ENCODE measurements around the gene PIGQ.

DNA sequence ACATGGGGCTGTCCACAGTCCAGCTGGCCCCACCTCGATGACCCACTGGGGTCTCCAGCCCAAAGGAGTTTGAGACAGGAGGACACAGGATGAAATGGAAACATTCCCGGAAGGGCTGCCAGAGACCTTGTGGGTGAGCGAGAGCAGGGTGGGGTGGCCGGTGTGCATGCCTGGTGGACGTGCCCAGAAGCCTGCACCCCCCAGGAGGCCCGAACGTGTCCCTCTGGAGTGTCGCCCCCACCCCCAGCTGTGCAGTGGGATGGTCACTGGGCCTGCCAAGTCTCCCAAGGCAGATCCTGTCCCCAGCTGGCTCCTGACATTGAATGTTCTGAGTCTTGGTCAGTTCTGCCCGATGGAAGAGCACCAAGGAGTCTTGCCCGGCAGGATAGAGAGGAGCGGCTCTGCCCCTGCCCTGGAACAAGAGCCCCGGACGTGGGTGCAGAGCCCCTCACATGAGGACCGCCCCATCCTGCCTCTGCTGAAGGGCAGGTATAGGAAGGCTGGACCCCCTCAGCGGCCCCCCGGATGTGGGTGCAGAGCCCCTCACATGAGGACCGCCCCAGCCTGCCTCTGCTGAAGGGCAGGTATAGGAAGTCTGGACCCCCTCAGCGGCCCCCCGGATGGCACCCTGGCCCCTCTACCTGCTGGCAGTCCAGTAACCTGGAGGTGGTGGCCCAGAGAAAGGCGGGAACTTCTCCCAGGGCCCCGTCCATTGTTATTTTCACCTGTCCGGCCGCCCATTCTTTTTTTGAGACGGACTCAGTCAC, 45.3 kb upstream of the PIGQ start:
- TF ChIP-seq, protein P1, sequence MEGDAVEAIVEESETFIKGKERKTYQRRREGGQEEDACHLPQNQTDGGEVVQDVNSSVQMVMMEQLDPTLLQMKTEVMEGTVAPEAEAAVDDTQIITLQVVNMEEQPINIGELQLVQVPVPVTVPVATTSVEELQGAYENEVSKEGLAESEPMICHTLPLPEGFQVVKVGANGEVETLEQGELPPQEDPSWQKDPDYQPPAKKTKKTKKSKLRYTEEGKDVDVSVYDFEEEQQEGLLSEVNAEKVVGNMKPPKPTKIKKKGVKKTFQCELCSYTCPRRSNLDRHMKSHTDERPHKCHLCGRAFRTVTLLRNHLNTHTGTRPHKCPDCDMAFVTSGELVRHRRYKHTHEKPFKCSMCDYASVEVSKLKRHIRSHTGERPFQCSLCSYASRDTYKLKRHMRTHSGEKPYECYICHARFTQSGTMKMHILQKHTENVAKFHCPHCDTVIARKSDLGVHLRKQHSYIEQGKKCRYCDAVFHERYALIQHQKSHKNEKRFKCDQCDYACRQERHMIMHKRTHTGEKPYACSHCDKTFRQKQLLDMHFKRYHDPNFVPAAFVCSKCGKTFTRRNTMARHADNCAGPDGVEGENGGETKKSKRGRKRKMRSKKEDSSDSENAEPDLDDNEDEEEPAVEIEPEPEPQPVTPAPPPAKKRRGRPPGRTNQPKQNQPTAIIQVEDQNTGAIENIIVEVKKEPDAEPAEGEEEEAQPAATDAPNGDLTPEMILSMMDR (conservative IDR thresholded peaks at IDR 0.05 in 1 of 2, IDR thresholded peaks at IDR 0.05 in 1 of 2; ENCODE audit: low read depth in 1 of 2, low read length in 2 of 2) = no peak
- no peak for TF ChIP-seq EZH2 (IDR thresholded peaks at IDR 0.05; ENCODE audit: low read length, missing control alignments)
